Fibroblast of pulmonary artery (primary cell): Measurements from ENCODE around the gene NRTN.

ENCODE experiments used
- DNase-seq: peaks from one replicate; pipeline ENCODE4 v3.0.0-alpha.2; 2010; ENCODE audit warnings: low read depth
- H3K4me3 ChIP-seq: replicated peaks from 2 replicates; pipeline ENCODE4 v1.5.1; 2011; ENCODE audit warnings: low read depth, mild to moderate bottlenecking, control low read depth, low read length, moderate library complexity
- TF ChIP-seq, protein P1 (sequence below): IDR thresholded peaks from 2 replicates; pipeline ENCODE4 v1.5.1; 2011; ENCODE audit warnings: mild to moderate bottlenecking, control low read depth, low read length, inconsistent platforms; ENCODE audit errors: missing control alignments

The NRTN gene

DNA sequence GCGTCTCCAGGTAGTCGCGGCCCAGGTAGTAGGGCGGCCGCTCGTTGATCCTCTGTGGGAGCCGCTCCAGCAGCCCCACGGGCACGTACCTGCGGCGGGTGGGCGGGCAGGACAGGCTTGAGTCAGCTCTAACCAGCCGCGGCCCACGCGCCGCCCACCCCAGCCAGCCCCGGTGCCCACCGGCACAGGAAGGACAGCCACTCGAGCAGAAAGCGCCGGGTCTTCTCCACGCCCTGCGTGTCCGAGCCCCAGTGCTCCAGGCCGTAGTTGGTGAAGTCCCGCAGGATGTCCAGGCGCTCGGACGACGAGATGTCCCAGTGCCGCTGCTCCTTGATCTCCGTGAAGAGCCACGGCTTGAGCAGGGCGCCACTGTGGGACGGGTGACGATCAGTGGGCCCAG lies 19.4 kb upstream of the NRTN start:
- no peak overlapping the region for H3K4me3 ChIP-seq
- DNase-seq, result no peak
- TF ChIP-seq, protein P1, sequence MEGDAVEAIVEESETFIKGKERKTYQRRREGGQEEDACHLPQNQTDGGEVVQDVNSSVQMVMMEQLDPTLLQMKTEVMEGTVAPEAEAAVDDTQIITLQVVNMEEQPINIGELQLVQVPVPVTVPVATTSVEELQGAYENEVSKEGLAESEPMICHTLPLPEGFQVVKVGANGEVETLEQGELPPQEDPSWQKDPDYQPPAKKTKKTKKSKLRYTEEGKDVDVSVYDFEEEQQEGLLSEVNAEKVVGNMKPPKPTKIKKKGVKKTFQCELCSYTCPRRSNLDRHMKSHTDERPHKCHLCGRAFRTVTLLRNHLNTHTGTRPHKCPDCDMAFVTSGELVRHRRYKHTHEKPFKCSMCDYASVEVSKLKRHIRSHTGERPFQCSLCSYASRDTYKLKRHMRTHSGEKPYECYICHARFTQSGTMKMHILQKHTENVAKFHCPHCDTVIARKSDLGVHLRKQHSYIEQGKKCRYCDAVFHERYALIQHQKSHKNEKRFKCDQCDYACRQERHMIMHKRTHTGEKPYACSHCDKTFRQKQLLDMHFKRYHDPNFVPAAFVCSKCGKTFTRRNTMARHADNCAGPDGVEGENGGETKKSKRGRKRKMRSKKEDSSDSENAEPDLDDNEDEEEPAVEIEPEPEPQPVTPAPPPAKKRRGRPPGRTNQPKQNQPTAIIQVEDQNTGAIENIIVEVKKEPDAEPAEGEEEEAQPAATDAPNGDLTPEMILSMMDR, result no peak

DNA sequence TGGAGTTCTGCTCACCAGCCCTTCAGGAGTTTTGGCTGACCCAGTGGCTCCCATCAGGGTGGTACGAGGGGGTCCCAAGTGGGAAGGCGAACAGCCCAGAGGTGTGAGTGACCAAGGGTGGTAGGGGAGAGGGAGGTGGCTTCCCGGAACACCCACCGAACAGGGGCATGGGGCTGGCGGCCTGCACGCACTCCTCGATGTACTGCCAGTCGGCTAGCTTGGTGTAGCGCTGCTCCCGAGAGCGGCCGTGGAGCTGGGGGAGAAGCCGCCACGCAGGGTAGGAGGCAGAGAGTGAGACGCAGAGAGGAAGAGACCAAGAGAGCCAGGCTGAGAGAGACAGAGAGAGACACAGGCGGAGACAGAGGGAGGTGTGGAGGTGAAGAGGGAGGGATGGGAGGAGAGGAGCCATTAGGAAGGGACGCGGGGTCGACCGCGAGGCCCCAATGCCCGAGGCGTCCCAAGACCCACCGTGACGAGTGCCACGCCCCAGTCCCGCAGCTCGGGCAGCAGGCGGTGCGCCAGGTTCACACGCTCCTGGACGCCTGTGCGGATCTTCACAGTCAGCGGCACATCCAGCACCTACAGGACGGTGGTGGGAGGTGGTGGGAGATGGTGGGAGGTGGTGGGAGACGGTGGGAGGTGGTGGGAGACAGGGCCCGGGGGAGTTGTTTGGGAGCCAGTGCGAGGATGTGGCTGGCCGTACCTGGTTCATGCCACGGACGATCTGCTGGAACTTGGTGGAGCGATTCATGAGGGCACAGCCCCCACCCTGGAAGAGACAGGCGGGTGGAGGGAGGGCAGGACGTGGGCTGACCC lies 18.1 kb upstream of the NRTN start:
- H3K4me3 ChIP-seq, result no peak overlapping the region

DNA sequence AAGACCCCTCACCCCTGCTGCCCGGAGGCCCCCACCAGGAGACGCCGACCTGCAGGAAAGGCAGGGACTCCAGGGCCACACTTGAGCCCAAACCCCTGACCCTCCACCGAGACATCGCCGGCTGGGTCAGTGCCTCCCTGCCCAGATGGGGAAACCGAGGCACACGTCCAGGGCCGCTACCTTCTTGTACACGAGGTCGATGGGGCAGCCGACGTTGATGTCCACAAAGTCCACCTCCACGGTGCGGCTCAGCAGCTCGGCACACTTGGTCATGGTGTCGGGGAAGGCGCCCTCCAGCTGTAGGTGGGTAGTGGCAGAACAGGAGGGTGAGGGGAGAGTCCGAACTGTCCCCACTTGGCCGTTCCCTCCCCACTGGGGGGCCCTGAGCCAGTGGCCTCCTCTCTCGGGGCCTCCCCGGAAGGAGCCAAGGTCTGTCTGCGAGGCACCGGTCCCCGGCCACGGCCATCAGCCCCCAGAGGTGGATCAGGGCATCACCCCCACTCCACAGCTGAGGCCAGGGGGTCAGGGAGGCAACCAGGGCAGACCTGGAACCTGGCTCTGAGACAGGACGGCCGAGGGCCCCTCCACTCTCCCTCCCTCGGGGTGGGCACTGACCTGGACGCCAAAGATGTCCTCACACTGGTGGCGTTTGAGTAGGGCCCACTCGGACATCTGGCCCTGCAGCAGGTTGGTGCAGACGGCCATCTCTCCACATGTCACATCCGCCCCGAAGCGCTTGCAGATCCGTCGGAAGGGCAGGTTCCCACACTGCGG lies 17.3 kb upstream of the NRTN start:
- no peak overlapping the region for H3K4me3 ChIP-seq
- no peak for DNase-seq
- TF ChIP-seq, protein P1, result no peak

More for the DNA sequence above, 18.1 kb upstream of the NRTN start:
- DNase-seq, result no peak
- TF ChIP-seq, protein P1, result no peak

DNA sequence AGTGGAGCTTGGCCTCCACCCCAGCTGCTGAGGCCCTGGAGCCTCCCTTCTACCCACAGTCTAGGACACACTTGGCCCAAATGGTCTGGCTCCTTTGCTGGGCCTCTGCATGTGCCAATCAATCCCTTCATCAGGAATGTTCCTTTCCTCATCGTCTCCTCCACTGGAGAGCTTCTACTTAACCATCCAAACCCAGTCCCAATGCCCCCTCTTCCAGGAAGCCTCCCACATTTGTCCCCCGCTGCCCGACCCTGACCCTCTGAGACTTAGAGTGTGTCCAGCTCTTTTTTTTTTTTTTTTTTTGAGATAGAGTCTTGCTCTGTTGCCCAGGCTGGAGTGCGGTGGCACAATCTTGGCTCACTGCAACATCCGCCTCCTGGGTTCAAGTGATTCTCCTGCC lies 16.4 kb upstream of the NRTN start:
- TF ChIP-seq, protein P1, result no peak
- no peak overlapping the region for H3K4me3 ChIP-seq
- DNase-seq, result no peak

DNA sequence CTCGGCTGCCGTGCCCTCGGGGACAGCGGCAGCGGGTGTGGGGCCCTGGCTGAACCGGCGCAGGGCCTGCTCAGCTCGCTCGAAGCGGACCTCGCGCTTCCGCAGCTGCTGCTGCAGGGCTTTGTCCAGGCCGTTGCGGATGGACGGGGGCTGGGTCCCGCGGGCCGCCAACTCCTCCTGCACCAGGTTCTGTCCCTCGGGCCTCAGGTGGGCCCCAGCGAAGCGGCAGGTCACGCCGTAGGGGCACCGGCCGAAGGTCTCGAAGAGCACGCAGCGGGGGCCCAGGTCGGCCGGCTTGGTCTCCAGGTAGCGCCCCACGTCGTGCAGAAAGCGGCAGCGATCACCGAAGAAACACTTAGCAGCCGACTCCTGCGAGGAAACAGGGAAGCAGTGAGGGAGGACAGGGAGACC lies 15.5 kb upstream of the NRTN start:
- no peak overlapping the region for H3K4me3 ChIP-seq
- no peak for DNase-seq
- TF ChIP-seq, protein P1, result no peak

DNA sequence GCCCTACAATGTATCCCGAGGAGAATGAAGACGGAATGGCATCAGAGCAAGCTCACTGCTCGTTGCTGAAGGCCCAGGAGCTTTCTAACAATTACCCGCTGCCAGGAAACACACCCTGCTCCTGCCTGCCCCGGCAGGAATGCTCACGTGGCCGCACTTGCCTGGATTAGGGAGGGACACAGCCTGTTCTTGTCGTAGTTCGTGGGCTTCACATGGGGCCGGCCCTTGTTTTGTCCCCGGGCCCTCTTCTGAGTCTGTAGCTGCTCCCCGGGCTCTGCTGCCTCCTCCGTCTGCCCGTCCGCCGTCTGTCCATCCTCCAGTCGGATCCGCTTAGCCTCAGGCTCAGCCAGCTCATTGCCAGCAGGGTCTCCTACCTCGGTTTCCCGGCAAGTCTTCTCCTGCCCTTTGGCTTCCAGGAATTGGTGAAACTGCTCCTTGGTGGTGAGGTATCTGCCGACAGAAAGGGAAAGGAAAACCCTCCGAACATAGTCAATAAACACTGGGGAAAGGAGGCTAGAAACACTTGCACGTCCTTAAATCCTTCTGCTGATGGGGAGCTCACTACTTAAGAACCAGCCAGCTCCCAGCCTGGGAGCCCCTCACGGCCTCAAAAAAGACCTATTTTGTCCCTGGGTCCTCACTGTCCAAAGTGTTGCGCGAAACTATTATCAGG lies 14.8 kb upstream of the NRTN start:
- DNase-seq, result no peak

More for the DNA sequence above, 14.8 kb upstream of the NRTN start:
- H3K4me3 ChIP-seq, result peak overlapping the region; percentile 98
- TF ChIP-seq, protein P1, result no peak
